Trophoblast cell (in vitro differentiated cells and primary cell): ENCODE results near the gene CRAT.

Experiments
- DNase-seq, 2 donors: peaks; one replicate each; pipeline ENCODE4 v3.0.0-alpha.2; 2016
- H2AFZ ChIP-seq: 2 replicates; pipeline ENCODE4 v1.6.1; 2013; ENCODE audit warnings: low read length, moderate library complexity, mild to moderate bottlenecking; ENCODE audit not compliant: insufficient read depth, poor library complexity
- H2AK5ac ChIP-seq: 2 replicates; pipeline ENCODE4 v1.6.1; 2013; ENCODE audit warnings: mild to moderate bottlenecking, low read length
- H2BK120ac ChIP-seq: 2 replicates; pipeline ENCODE4 v1.6.1; 2013; ENCODE audit warnings: low read length, mild to moderate bottlenecking, moderate library complexity; ENCODE audit not compliant: insufficient read depth, poor library complexity
- H2BK12ac ChIP-seq: 2 replicates; pipeline ENCODE4 v1.6.1; 2013; ENCODE audit warnings: mild to moderate bottlenecking, low read length, moderate library complexity
- H2BK5ac ChIP-seq: 2 replicates; pipeline ENCODE4 v1.6.1; 2013; ENCODE audit warnings: low read length, low read depth, moderate library complexity, mild to moderate bottlenecking; ENCODE audit not compliant: poor library complexity
- H3K14ac ChIP-seq: 2 replicates; pipeline ENCODE4 v1.6.1; 2013; ENCODE audit warnings: mild to moderate bottlenecking, low read length
- H3K18ac ChIP-seq: 2 replicates; pipeline ENCODE4 v1.6.1; 2013; ENCODE audit warnings: mild to moderate bottlenecking, low read length
- H3K23ac ChIP-seq: 2 replicates; pipeline ENCODE4 v1.6.1; 2013; ENCODE audit warnings: low read length
- H3K27ac ChIP-seq: 2 replicates; pipeline ENCODE4 v1.5.1; 2013; ENCODE audit warnings: low read depth, mild to moderate bottlenecking, inconsistent platforms, low read length, moderate library complexity
- H3K27me3 ChIP-seq: 2 replicates; pipeline ENCODE4 v1.6.1; 2013; ENCODE audit warnings: inconsistent platforms, mild to moderate bottlenecking, low read length, moderate library complexity; ENCODE audit not compliant: insufficient read depth
- H3K36me3 ChIP-seq, 2 experiments: 1 replicate in 1 of 2; 2 replicates in 1 of 2; pipeline ENCODE4 v1.6.1; 2013; ENCODE audit warnings: low read length in 2 of 2, mild to moderate bottlenecking in 2 of 2, moderate library complexity in 1 of 2; ENCODE audit not compliant: insufficient read depth in 2 of 2, control insufficient read depth in 1 of 2
- H3K4ac ChIP-seq: 2 replicates; pipeline ENCODE4 v1.6.1; 2013; ENCODE audit warnings: low read depth, mild to moderate bottlenecking, low read length, moderate library complexity
- H3K4me1 ChIP-seq, 2 experiments: 1 replicate in 1 of 2; 2 replicates in 1 of 2; pipeline ENCODE4 v1.6.1; 2013; ENCODE audit warnings: low read length in 2 of 2, mild to moderate bottlenecking in 2 of 2, moderate library complexity in 1 of 2; ENCODE audit not compliant: insufficient read depth in 2 of 2, control insufficient read depth in 1 of 2
- H3K4me2 ChIP-seq: 2 replicates; pipeline ENCODE4 v1.6.1; 2013; ENCODE audit warnings: inconsistent platforms, mild to moderate bottlenecking, low read length, moderate library complexity
- H3K4me3 ChIP-seq: 2 replicates; pipeline ENCODE4 v1.5.1; 2013; ENCODE audit warnings: mild to moderate bottlenecking, low read depth, low read length, inconsistent platforms
- H3K79me1 ChIP-seq: one replicate; pipeline ENCODE4 v1.6.1; 2013; ENCODE audit warnings: low read length
- H3K79me2 ChIP-seq: 2 replicates; pipeline ENCODE4 v1.6.1; 2013; ENCODE audit warnings: low read length, mild to moderate bottlenecking; ENCODE audit not compliant: control insufficient read depth, insufficient read depth, poor library complexity
- H3K9ac ChIP-seq: 2 replicates; pipeline ENCODE4 v1.6.1; 2013; ENCODE audit warnings: mild to moderate bottlenecking, low read length
- H3K9me3 ChIP-seq: 2 replicates; pipeline ENCODE4 v1.6.1; 2013; ENCODE audit warnings: low read depth, mild to moderate bottlenecking, control low read depth, inconsistent platforms, low read length; ENCODE audit not compliant: insufficient read depth
- H4K12ac ChIP-seq: 2 replicates; pipeline ENCODE4 v1.6.1; 2013; ENCODE audit warnings: low read depth, mild to moderate bottlenecking, low read length, moderate library complexity
- H4K8ac ChIP-seq: 2 replicates; pipeline ENCODE4 v1.6.1; 2013; ENCODE audit warnings: low read depth, mild to moderate bottlenecking, low read length, moderate library complexity
- H4K91ac ChIP-seq: one replicate; pipeline ENCODE4 v1.6.1; 2013; ENCODE audit warnings: low read depth, mild to moderate bottlenecking, low read length, moderate library complexity
- WGBS: extraction: QIAGEN DNeasy Blood & Tissue Kit; methylation state at CpG from one replicate; pipeline ENCODE4 v1.1.7; 2013; ENCODE audit warnings: missing lambda C conversion rate; ENCODE audit not compliant: insufficient read length, insufficient coverage; ENCODE audit errors: extremely low coverage; 5-methylcytosine and 5-hydroxymethylcytosine counted together

CRAT gene

DNA sequence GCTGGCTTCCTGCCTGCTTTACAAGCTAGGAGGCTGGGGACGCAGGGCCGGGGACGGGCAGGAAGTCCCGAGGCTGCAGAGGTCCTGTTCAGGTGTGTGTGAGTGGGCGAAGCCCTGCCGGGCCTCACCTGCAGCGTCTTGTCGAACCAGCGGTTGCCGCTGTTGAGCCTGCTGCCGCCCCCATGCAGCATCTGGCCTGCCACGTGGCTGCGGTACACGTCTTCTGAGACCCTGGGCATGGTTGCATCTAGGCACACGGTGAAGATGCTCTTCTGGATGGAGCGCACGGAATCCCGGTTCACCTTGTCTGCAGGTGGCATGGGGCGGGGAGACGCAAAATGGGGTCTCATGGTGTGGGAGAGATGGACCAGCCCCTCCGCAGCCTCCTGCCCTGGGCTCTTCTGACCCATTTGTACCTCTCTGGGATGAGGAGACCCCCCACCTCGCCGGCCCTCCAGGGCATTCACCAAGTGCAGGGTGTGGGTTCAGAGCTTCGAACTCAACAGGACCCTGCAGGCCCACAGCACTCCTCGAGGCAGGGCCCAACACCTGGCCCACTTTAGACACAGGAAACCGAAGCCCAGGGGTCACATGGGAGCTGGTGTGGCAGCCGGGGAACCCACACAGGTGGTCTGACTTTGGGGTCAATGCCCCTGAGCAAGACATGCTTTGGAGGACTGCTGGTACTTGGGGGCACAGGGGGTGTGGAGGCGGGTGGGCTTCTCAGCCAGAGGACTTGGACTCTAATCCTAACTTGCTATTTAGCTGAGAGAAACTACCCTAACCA, 10.0 kb downstream of the CRAT start:
- Histone ChIP-seq H3K23ac (no peak overlapping the region), H3K18ac (no peak overlapping the region), H3K27me3 (no peaks in the 10 kb centered on the region), H2AFZ (no peak overlapping the region), H3K4me2 (no peak overlapping the region), H2BK120ac (no peak overlapping the region), H3K9ac (no peak overlapping the region), H3K27ac (no peak overlapping the region), H4K12ac (no peak overlapping the region), H3K4me1 (peaks cover 7% of the 10 kb centered on the region in 2 experiments), H3K4me3 (no peak overlapping the region), H3K79me1 (peaks cover 3% of the 10 kb centered on the region), H3K14ac (no peak overlapping the region), H2AK5ac (no peak overlapping the region), H3K36me3 (peaks cover 4 to 7% of the 10 kb centered on the region in 2 experiments), H4K91ac (no peak overlapping the region), H3K79me2 (no peaks in the 10 kb centered on the region), H2BK12ac (no peak overlapping the region), H2BK5ac (no peak overlapping the region), H3K9me3 (no peaks in the 10 kb centered on the region), H4K8ac (no peak overlapping the region), H3K4ac (no peak overlapping the region)
- no peak for DNase-seq
- WGBS = no CpG with 5 or more reads among the region's 28 CpGs

- H3K36me3 ChIP-seq = peaks cover 4 to 7% of the 10 kb centered on the region in 2 experiments
- no peaks in the 10 kb centered on the region for H3K9me3 ChIP-seq
- no peak overlapping the region for H2BK120ac ChIP-seq
- H4K8ac ChIP-seq = no peak overlapping the region
- no peak overlapping the region for H2AK5ac ChIP-seq
- no peak overlapping the region for H3K27ac ChIP-seq
- no peak overlapping the region for H3K9ac ChIP-seq
- no CpG with 5 or more reads among the region's 11 CpGs for WGBS
- H4K12ac ChIP-seq = no peak overlapping the region
- no peak overlapping the region for H2BK12ac ChIP-seq
- peaks cover 5% of the 10 kb centered on the region in 2 experiments for H3K4me1 ChIP-seq
- H3K79me2 ChIP-seq = no peaks in the 10 kb centered on the region
- H3K18ac ChIP-seq = no peak overlapping the region
- no peak overlapping the region for H3K14ac ChIP-seq
- DNase-seq = no peak
- no peaks in the 10 kb centered on the region for H3K27me3 ChIP-seq
- H2BK5ac ChIP-seq = no peak overlapping the region
- peaks cover 2% of the 10 kb centered on the region for H3K79me1 ChIP-seq
- H3K4ac ChIP-seq = no peak overlapping the region
- H3K4me3 ChIP-seq = no peak overlapping the region
- no peak overlapping the region for H2AFZ ChIP-seq
- H3K4me2 ChIP-seq = no peak overlapping the region
- no peak overlapping the region for H3K23ac ChIP-seq
- no peak overlapping the region for H4K91ac ChIP-seq
These were observed 12.3 kb downstream of the CRAT start for GRCh38 chr9:129098328-129098727.

DNA sequence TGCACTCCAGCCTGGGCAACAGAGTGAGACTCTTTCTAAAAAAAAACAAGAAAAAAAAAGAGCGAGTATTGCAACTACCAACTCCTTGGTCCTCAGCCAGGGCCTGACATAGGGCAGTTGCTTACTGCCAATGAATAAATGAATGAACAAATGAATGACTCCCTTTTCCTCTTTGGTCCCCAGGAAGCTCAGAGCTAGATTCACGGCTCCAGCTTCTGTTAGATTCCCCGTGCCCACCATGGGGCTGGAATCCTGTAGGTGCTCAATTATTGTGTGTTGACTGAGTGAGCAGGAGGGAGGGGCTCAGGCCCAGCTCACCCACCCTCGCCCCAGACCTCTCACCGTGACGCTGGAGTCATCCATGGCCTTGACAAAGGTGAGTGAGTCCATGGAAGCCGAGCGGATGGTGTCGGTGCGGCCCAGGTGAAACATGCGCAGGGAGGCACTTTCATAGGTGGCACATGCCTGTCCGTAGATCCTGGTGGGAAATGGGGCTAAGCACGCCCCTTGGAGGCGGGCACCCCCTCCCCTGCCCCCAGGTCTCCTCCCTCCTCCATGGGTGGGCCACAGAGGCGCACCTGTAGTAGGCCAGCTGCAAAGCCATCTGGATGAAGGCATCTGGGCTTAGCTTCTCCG, 12.8 kb downstream of the CRAT start:
- no peak overlapping the region for H4K8ac ChIP-seq
- H3K36me3 ChIP-seq = peaks cover 4 to 7% of the 10 kb centered on the region in 2 experiments
- H2AFZ ChIP-seq = no peak overlapping the region
- H3K79me2 ChIP-seq = no peaks in the 10 kb centered on the region
- H2AK5ac ChIP-seq = no peak overlapping the region
- H3K23ac ChIP-seq = no peak overlapping the region
- no peak overlapping the region for H2BK5ac ChIP-seq
- no peaks in the 10 kb centered on the region for H3K9me3 ChIP-seq
- H3K14ac ChIP-seq = no peak overlapping the region
- H4K91ac ChIP-seq = no peak overlapping the region
- DNase-seq = no peak
- H3K4ac ChIP-seq = no peak overlapping the region
- H3K4me2 ChIP-seq = no peak overlapping the region
- no peaks in the 10 kb centered on the region for H3K4me1 ChIP-seq
- no peak overlapping the region for H3K4me3 ChIP-seq
- no peak overlapping the region for H3K27ac ChIP-seq
- no peak overlapping the region for H2BK120ac ChIP-seq
- H3K18ac ChIP-seq = no peak overlapping the region
- H2BK12ac ChIP-seq = no peak overlapping the region
- no peak overlapping the region for H3K9ac ChIP-seq
- no peak overlapping the region for H4K12ac ChIP-seq
- no peaks in the 10 kb centered on the region for H3K79me1 ChIP-seq
- no peaks in the 10 kb centered on the region for H3K27me3 ChIP-seq
- no CpG with 5 or more reads among the region's 16 CpGs for WGBS

GRCh38 chr9:129095908-129096307, 14.7 kb downstream of the CRAT start:
- Histone ChIP-seq H4K12ac (no peak overlapping the region), H4K91ac (no peak overlapping the region), H2BK12ac (no peak overlapping the region), H3K4me3 (no peak overlapping the region), H3K9ac (no peak overlapping the region), H2AK5ac (no peak overlapping the region), H3K27ac (no peak overlapping the region), H2BK120ac (no peak overlapping the region), H4K8ac (no peak overlapping the region), H3K27me3 (no peaks in the 10 kb centered on the region), H3K4ac (no peak overlapping the region), H3K14ac (no peak overlapping the region), H3K79me1 (no peaks in the 10 kb centered on the region), H3K23ac (no peak overlapping the region), H3K18ac (no peak overlapping the region), H3K9me3 (no peaks in the 10 kb centered on the region), H3K36me3 (peaks cover 4 to 7% of the 10 kb centered on the region in 2 experiments), H3K4me2 (no peak overlapping the region), H3K4me1 (no peaks in the 10 kb centered on the region), H2AFZ (no peak overlapping the region), H2BK5ac (no peak overlapping the region), H3K79me2 (no peaks in the 10 kb centered on the region)
- DNase-seq = no peak
- no CpG with 5 or more reads among the region's 12 CpGs for WGBS
